Measurements from ENCODE around the gene SGK2.
A peak's percentile ranks its signal among the peaks of the same experiment; 100 is the strongest.

The SGK2 gene

DNA sequence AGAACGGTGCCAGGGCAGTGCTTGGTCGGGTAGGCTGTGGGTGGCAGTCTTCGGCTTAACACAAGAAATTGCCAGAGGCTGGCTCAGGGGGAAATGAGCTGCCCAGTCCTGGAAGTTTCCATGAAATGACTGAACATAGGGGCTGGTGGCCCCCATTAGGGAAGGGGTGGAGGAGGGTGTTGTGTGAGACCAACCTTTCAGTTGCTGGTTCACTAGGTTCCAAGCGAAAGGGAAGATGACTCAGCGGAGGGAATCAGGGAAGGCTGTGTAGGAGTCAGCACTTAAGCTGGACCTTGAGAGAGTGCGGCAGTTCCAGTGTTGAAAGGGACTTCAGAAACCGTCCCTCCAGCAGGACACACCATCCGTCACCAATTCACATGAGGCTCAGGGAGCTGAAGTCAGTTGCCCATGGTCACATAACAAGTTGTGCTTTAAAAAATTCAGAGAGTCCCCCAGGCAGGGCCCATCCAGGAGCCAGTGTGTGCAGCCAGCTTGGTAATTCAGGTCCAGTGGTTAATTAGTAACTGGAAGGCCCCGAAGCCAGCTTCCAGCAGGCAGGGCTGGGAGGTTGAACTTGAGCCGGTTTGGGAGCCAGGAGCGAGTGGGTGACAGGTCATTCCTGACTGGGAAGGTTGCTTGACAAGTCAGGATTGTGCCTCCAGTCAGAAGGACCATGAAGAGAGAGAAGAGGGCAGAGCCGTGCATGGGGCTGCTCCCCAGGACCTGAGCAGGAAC, at the start of gene SGK2:
Gene SGK2, plus strand, starts transcription at position 616 of the 735 bp plus-strand sequence. CDS start 7,469 bp downstream, outside the sequence.
- DNase-seq (ENCODE audit: low read depth) = no peak

DNA sequence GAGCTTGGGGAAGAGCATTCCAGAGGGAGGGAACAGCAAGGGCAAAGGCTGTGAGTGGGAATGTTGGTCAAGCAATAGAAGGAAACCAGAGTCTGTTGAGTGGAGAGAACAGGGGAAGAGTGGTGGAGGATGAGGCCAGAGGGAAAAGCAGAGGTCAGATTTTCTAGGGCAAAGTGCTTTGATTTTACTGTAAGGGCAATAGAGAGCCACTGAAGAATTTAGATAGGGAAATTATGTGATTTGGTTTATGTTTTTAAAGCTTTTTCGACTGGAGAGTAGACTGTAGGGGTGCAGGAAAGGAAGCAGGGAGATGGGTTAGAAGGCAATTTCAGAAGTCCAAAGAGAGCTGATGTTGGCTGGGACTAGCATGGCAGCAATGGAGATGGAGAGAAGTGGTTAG, 46.9 kb upstream of the SGK2 start:
- no peak for DNase-seq (ENCODE audit: low read depth)

DNA sequence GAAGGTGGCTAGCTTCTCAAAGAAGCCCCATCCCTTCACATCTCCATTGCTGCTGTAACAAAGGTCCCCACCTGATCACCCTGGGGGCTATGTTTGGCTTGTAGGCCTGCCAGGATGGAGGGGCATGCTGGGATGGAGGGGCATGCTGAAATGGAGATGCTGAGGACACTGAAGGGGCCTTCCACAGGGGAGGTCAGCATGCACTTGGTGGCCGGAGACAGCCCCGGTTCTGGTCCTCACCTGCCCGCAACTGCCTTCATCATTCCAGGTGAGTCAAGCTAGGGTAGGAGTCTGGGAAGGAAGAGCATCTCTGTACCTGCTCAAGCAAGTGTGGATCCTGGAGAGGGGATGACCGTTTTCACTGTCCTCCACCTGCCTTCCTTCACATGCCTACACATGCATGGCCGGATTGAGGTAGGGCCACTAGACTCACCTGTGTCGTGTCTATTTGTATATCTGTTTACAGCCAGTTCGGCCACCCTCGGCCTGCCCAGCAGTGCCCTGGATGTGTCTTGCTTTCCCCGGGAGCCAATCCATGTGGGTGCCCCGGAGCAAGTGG, 45.4 kb upstream of the SGK2 start:
- DNase-seq (ENCODE audit: low read depth) = no peak

DNA sequence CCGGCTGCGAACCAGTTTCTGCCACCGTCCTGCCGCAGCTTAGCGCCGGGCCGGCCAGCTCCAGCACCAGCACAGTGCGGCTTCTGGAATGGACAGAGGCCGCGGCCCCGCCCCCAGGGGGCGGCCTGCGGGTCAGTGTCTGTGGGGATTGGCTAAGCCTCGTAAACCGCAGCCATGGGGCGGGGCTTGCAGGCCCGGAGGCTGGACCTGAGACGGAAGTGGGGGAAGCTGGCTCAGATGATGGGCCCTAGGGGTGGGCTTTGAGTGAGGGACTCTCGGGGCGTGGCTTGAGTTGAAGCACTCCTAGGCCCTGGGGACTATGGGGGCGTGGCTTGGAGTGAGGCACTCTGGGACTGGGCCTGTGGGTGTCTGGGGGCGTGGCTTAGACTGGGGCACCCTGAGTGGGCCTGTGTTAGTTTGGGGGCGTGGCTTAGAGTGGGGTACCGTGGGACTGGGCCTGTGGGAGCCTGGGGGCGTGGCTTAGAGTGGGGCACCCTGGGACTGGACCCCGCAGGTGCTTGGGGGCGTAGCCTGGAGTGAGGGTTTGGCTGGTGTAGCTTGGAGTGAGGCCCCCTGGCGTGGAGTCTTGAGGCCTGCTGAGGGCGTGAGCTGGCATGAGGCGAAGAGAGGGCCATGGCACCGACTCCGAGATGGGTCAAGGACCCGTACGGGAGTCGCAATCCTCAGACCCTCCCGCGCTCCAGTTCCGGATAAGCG, 44.7 kb upstream of the SGK2 start:
- DNase-seq (ENCODE audit: low read depth) = peak; percentile 84

DNA sequence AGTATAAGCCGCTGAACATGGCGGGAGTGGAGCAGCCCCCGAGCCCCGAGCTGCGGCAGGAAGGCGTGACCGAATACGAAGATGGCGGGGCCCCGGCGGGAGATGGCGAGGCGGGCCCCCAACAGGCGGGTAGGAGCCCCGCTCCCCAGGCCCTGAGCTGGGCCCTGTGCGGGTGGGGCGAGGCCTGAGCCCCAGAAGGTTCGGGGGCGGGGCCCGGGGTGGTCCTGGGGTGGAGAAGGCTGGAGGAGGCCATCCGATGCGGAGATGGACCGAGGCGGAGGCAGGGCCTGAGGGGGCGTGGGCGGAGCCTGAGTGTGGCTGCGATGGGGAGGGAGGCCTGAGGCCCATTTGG, 44.2 kb upstream of the SGK2 start:
- DNase-seq (ENCODE audit: low read depth) = no peak

DNA sequence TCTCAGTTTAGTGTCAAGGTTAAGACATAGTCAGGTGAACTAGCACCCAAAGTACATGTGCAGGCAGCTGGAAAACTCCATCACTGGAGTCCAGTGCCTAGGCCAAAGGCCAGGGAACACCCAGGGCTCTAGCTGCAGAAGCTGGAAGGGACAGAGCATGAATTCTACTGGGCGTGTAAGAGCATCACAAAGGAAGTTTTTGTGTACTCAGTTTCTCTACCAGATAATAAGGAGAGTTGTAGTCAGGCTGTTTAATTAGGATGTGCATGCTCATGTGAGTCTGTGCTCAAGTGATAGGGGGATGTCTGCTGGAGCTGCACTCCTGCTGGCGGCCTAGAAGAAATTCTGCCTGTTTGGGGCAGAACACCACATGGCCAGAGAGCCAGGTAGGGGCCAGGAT, 43.2 kb upstream of the SGK2 start:
- no peak for DNase-seq (ENCODE audit: low read depth)

DNA sequence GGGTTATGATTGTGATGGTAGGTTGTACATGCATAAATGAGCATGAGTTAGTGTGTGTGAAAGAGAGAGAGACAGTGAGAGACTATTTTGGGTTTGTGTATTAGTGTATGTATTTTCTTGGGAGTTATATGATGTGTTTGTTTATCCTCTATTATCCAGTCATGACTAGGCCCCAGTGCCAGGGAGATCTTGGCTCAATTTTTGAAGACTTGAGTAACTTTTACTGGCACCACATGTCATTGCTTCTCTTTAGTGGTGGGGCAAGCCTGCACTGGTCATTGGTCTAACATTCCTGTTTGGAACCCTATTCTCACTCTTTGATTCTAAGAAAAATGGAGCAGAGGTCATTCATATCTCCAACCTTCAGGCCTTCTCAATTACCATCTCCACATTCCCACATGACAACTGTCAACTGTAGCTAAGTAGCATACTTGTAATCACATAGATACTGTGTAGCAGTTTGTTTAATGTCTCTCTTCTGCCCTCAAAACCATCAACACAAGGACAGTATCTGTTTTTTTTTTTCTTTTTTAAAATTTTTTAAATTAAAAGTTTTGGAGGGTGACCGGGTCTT, 42.5 kb upstream of the SGK2 start:
- DNase-seq (ENCODE audit: low read depth) = no peak

DNA sequence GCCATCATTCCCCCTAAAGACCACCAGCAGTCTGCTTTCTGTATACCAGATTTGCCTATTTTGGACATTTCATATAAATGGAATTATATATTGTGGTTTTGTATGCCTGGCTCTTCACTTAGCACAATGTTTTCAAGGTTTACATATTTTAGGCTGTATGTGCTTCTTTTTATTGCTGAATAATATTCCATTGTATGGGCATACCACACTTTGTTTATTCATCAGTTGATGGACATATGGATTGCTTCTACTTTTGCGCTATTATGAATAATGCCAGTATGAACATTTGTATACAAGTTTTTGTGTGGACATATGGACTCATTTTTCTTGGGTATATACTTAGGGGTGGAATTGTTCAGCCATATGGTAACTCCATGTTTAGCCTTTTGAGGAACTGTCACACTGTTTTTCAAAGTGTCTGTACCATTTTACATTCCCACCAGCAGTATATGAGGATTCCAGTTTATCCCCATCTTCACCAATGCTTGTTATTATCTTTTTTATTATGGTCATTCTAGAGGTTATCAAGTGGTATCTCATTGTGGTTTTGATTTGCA, 38.7 kb upstream of the SGK2 start:
- no peak for DNase-seq (ENCODE audit: low read depth)

DNA sequence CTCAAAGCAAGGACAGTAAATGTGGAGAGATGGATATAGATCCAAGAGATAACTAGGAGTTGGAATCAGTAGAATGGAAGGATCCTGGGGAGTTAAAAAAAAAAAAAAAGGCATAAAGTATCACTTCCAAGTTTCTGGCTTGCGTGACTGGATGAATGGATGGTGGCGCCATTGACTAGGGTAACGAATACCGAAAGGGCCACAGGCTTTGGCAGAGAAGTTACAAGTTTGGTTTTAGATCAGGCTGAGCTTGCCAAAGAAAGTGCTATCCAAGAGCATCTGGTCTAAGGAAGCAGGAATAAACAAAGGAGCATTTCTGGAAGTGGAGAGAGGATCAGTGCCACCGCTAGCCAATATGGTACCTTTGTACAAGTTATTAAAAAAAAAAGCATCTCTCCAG, 33.8 kb upstream of the SGK2 start:
- no peak for DNase-seq (ENCODE audit: low read depth)

DNA sequence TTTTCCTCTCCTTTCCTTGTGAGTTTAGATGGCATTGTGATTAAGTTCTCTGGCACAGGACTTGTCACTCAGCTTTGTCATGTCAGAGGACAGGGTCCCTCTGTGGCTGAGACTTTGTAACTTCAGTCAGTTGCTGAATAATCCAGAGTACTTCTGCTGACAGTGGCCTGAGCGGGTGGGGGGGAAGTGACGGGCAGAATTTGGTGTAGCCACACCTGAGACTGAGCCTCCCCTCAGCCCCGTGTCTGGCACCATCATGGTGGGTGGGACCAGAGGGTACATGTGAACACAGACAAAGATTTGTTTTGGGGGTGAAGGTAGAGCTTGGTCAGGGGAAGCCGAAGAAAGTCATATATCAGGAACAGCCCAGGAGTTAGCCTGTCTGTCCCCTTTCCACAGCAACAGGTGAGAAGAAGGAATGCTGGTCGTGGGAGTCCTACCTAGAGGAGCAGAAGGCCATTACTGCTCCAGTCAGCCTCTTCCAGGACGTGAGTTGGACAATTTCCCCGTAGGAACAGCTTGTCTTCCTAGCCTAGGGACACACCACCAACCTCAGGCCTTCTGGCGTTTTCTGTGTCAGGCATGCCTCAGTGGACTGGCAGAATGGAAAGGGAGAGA, 30.5 kb upstream of the SGK2 start:
- DNase-seq (ENCODE audit: low read depth) = no peak

DNA sequence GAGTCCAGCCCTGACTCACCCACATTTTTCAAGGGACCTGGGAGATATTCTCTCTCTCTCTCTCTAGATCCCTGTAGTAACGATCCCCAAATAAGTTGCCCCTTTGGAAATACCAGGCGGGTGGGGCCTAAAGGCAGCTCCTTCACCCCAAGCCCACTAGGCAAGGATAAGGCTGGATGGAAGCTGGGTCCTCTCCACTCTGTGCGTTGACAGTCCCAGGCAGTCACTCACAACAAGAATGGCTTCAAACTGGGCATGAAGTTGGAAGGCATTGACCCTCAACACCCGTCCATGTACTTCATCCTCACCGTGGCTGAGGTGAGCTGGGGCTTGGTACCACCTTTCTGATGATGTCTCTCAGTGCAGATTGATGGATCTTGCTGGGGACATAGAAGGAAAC, 29.8 kb upstream of the SGK2 start:
- no peak for DNase-seq (ENCODE audit: low read depth)

DNA sequence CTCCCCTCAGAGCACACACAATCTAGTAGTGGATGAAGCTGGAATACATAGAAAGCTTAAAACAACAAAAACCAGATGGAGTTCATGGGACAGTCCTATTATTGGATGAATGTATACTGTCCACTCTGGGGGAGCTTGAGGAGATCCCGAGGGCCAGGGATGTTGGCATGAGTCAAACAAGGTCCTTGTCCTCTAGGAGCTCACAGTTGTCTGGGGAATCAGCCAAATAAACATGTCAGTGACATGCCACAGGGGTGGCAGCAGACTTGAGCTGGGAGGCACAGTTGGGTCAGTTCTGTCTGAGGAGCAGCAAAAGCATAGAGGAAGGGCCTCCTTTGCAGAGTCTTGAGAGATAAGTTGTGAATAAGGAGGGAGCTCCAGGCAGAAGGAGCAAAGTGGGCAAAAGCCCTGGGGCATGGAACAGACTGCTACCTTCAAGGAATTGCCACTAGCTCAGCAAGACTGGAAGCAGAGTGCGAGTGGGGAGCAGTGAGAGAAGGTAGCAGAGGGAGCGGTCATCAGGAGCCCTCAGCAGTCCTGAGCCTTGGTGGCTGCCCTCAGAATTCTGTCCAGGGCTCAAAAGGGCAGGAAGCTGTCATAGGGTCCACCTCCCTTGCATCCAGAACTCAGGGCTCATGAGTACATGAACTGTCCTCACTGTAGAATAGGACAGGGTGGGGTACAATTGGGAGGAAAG, 29.2 kb upstream of the SGK2 start:
- DNase-seq (ENCODE audit: low read depth) = no peak

DNA sequence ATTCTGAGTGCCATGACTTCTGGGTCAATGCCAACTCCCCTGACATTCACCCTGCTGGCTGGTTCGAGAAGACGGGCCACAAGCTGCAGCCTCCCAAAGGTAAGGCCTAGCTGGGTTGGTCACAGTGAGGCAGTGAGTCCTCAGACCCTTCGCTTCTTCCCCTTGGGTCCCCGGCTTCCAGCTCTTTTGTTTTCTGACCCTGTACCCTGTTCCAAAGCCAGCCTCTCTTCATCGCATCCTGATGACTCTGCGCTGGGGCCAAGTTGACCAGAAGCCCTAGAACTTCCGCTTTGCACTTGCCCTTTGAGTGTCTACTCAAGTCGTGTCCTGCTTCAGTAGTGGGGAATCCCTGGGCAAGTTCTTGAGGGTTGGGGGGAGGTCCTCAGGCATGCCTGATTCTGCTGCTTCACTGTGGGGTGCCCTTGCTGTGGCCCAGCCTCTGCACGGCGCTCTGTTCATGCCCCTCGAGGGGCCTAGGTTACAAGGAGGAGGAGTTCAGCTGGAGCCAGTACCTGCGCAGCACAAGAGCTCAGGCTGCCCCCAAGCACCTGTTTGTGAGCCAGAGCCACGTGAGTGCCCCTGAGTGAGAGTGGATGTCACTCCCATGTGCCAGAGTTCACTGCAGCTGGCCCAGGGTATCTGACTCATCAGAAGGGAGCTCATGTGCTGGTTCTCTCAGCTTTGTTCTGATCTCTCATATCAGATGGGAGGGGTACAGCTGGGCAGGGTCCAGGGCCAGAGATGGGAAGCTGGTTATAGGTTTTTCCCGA, 28.3 kb upstream of the SGK2 start:
- no peak for DNase-seq (ENCODE audit: low read depth)

DNA sequence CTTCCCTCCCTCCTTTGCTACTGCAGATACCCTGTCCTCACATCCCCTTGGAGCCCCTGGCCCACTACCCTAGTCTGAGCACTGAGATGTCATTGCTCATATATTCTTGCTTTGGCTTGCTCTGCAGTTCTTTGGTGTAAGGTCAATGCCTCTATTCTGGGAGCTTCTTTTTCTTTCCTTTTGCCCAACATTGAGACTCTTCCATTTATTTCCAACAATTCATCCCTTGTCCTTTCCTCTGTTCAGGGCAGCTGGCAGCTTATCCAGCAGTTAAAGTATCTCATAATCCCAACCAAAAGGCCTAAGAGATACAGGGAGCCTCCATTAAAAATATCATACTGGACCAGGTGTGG, 27.8 kb upstream of the SGK2 start:
- DNase-seq (ENCODE audit: low read depth) = no peak

DNA sequence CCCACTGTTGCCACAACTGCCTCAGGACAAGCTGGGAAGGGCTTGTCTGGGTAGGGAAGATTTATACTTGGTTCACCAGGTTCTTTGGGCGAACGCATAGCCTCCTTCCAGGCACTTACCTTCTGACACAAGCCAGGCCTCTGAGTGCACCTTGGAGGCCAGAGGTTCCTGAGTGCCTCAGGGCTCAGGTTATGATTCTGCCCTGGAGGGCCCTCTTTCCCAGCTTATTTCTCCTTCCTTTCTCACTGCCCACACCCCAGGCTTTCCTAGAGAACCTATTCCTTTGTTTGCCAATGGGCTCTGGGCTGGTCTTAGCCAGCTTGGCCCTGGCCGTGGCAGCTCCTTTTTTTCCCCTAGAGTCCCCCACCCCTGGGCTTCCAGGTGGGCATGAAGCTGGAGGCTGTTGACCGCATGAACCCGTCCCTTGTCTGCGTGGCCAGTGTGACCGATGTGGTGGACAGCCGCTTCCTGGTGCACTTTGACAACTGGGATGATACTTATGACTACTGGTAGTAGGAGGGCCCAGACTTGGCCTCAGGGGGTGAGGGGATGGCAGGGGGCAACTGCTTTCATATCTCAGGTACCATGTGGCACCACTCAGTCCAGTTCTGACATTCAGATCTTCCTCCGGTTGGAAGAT, 26.3 kb upstream of the SGK2 start:
- no peak for DNase-seq (ENCODE audit: low read depth)

DNA sequence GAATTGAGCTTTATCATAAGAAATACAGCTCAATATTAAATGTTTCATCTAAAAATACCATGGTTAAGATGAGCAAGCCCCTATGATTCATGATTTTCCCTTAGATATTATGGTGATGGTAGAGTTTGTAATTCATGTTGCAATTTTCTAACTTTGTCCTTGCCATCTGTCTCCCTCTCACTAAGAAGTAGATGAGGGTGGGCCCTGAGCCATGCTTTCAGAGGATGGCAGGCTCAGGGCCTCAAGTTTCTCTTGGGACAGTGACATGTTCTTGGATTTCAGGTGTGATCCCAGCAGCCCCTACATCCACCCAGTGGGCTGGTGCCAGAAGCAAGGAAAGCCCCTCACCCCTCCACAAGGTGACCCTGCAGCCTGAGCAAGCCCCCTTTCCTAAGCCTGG, 25.8 kb upstream of the SGK2 start:
- DNase-seq (ENCODE audit: low read depth) = no peak

DNA sequence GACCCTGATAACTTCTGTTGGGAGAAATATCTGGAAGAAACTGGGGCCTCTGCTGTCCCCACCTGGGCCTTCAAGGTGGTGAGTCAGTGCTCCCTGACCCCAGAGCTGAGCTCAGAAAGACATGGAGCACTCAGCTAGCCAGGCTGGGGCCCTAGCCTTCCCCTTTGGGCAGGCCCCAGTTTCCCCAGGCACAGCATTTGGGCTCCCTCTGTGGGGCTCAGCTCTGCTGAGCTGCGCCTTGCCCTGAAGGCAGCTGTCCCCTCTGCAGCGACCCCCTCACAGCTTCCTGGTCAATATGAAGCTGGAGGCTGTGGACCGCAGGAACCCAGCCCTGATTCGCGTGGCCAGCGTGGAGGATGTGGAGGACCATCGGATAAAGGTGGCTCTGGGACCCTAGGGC, 24.8 kb upstream of the SGK2 start:
- no peak for DNase-seq (ENCODE audit: low read depth)

DNA sequence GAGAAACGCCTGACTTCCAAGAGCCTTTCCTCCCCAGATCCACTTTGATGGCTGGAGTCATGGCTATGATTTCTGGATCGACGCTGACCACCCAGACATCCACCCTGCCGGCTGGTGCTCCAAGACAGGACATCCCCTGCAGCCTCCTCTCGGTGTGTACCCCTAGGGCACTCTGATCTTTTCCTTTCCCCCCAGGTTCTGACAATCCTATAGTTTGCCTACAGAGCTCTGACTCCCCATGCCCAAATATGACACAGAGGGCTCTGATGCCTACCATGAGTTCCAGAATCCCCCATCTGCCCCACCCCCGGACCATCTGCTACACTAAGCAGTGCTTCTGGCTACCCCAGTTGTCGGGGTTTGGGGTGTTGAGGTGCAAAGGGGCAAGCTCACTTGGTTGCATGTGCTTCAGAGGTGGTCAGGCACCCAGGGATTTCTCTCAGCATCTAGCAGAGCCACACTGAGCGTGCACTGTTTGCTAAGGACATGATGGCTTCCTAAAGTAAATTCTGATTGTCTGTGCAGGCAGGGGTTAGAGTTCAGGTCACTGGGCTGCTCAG, 24.0 kb upstream of the SGK2 start:
- DNase-seq (ENCODE audit: low read depth) = no peak

DNA sequence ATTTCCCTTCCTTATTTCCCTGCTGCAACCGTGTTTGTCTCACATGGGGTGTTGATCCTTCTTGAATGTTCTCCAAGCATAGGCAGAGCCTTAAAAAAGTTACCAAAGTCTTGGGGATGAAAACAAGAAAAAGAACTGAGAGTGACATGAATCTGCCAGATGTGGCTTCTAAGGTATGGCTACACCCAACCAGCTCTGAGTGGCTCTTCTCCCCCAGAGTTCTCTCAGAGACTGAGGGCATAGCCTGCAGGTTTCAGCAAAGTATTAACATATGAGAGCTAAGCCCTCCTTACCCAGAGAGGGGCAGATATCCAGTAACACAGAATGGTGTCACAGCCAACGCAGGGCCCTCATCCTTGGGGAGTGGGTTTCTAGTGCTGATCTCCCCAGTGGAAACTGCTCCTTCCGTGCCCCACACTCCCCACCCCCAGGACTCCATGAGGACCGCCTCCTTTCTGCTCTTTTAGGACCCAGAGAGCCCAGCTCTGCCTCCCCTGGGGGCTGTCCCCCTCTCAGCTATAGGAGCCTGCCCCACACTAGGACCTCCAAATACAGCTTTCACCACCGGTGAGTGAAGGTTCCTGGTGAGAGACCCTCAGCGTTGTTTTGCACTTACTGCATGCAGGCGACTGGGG, 23.3 kb upstream of the SGK2 start:
- no peak for DNase-seq (ENCODE audit: low read depth)
